Activated effector memory CD4-positive, alpha-beta T cell treated with Interleukin-2 at 50 U/mL for 16 hours (primary cell): ENCODE results near the gene SLA2.
"Not testable (repeated sequence)": the region's sequence is repeated elsewhere in the genome, so short reads cannot be mapped to it uniquely, and the experiment has no call there.

Source experiments
- DNase-seq: peaks from one replicate; pipeline ENCODE4 v3.0.0-alpha.2; 2020

SLA2 gene

GRCh38 chr20:36645998-36646397 lies at the start of gene SLA2:
TSS of gene SLA2 (minus strand) at chr20:36646196. CDS start at chr20:36641335, 4,861 bp downstream.
- DNase-seq: peak; percentile 57

- not testable (repeated sequence) for DNase-seq
These were observed 49.5 kb upstream of the SLA2 start for GRCh38 chr20:36695467-36695866.

- no peak for DNase-seq
These were observed 42.6 kb upstream of the SLA2 start for GRCh38 chr20:36688630-36689029.

- no peak for DNase-seq
These were observed 41.9 kb upstream of the SLA2 start for GRCh38 chr20:36687850-36688249.

GRCh38 chr20:36686944-36687343 lies 40.9 kb upstream of the SLA2 start:
- DNase-seq: no peak

- DNase-seq: no peak
These were observed 40.5 kb upstream of the SLA2 start for GRCh38 chr20:36686504-36686903.

- DNase-seq: no peak
These were observed 38.8 kb upstream of the SLA2 start for GRCh38 chr20:36684747-36685146.

- DNase-seq: no peak
These were observed 36.3 kb upstream of the SLA2 start for GRCh38 chr20:36682311-36682710.

GRCh38 chr20:36677422-36677771 lies 31.4 kb upstream of the SLA2 start:
- DNase-seq: no peak

- DNase-seq: no peak
These were observed 30.9 kb upstream of the SLA2 start for GRCh38 chr20:36676701-36677421.

GRCh38 chr20:36675545-36675944 lies 29.5 kb upstream of the SLA2 start:
- not testable (repeated sequence) for DNase-seq

- no peak for DNase-seq
These were observed 27.0 kb upstream of the SLA2 start for GRCh38 chr20:36672991-36673390.

- no peak for DNase-seq
These were observed 24.8 kb upstream of the SLA2 start for GRCh38 chr20:36670665-36671357.

GRCh38 chr20:36666181-36666740 lies 20.3 kb upstream of the SLA2 start:
- no peak for DNase-seq

- DNase-seq: no peak
These were observed 17.0 kb upstream of the SLA2 start for GRCh38 chr20:36663031-36663430.

GRCh38 chr20:36658300-36658699 lies 12.3 kb upstream of the SLA2 start:
- DNase-seq: no peak

GRCh38 chr20:36656733-36657132 lies 10.7 kb upstream of the SLA2 start:
- no peak for DNase-seq

- no peak for DNase-seq
These were observed 9.0 kb upstream of the SLA2 start for GRCh38 chr20:36655004-36655403.

GRCh38 chr20:36654506-36654905 lies 8.5 kb upstream of the SLA2 start:
- DNase-seq: no peak

GRCh38 chr20:36653456-36653855 lies 7.5 kb upstream of the SLA2 start:
- no peak for DNase-seq

GRCh38 chr20:36647196-36648121 lies 1.5 kb upstream of the SLA2 start:
- DNase-seq: no peak

GRCh38 chr20:36646678-36647077 lies 682 bp upstream of the SLA2 start:
- no peak for DNase-seq

- DNase-seq: no peak
These were observed 643 bp downstream of the SLA2 start for GRCh38 chr20:36645353-36645752.
